ENCODE results near the gene PARP1.

GRCh38 chr1:226324479-226324878 lies 83.4 kb downstream of the PARP1 start:
- TF ChIP-seq POLR2A (IDR thresholded peaks at IDR 0.05; ENCODE audit: low read depth, low read length), result no peak
- no peak for TF ChIP-seq TAF1 (IDR thresholded peaks at IDR 0.05; ENCODE audit: low read depth, low read length)

Measured in GM12891 (cell line).